ENCODE data around the gene RFTN1. TPM values are rescaled to one million over a fixed set of nuclear protein-coding genes. Genes with fewer than 3 reads are reported as not detected.

RFTN1 gene
- total and polyA plus RNA-seq, 9 of the 15 experiments (the other 6 are each of a cell fraction or from before 2014, with no cell fraction given): 0.08 to 0.51 (median 0.11) TPM; not detected in 6

GRCh38 chr3:16432714-16433113, 80.8 kb downstream of the RFTN1 start:
- in situ Hi-C loops (cut with MboI): no loop called here
- Histone ChIP-seq H3K9ac (ENCODE audit: insufficient read depth in 1 of 2, low read depth in 2 of 2, low read length in 2 of 2) (no peak overlapping the region), H3K27ac (ENCODE audit: extremely low read depth, low read depth, low read length) (no peak overlapping the region), H4K20me1 (replicated peaks; ENCODE audit: control insufficient read depth, insufficient read depth, low read length) (no peaks in the 10 kb centered on the region), H3K4me1 (replicated peaks in 1 of 2; ENCODE audit: control insufficient read depth in 2 of 2, insufficient read depth in 2 of 2, low read length in 2 of 2) (no peaks in the 10 kb centered on the region), H3K4me2 (ENCODE audit: insufficient read depth, low read length) (no peak overlapping the region), H2AFZ (ENCODE audit: low read depth, low read length) (no peak overlapping the region), H3K36me3 (ENCODE audit: control insufficient read depth, insufficient read depth, low read length) (no peaks in the 10 kb centered on the region), H3K79me2 (ENCODE audit: control insufficient read depth, insufficient read depth, low read length) (no peaks in the 10 kb centered on the region), H3K27me3 (ENCODE audit: control insufficient read depth in 2 of 2, insufficient read depth in 2 of 2, low read length in 2 of 2) (peaks cover 15 to 16% of the 10 kb centered on the region in 2 experiments), H3K9me1 (ENCODE audit: control insufficient read depth, insufficient read depth, low read length) (no peaks in the 10 kb centered on the region), H3K4me3 (no peak overlapping the region), H3K9me3 (replicated peaks; ENCODE audit: control insufficient read depth, insufficient read depth, low read depth, low read length) (no peaks in the 10 kb centered on the region)
- no peak for ATAC-seq
- no peak for FAIRE-seq
- 5% methylated on average over 3 of the region's 3 CpGs for WGBS (ENCODE audit: insufficient coverage, low coverage, missing lambda C conversion rate)
- intact Hi-C loops (cut with micrococcal nuclease): no loop called here
- BruUV-seq (replicated peaks): no TSS peak
- no peak for DNase-seq (ENCODE audit: extremely low read depth in 1 of 4, low spot score in 3 of 4)
- TF ChIP-seq DACH1 (IDR thresholded peaks at IDR 0.05; ENCODE audit: partially characterized antibody): no peak
- TF ChIP-seq, protein P1, sequence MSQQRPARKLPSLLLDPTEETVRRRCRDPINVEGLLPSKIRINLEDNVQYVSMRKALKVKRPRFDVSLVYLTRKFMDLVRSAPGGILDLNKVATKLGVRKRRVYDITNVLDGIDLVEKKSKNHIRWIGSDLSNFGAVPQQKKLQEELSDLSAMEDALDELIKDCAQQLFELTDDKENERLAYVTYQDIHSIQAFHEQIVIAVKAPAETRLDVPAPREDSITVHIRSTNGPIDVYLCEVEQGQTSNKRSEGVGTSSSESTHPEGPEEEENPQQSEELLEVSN (IDR thresholded peaks at IDR 0.05; ENCODE audit: borderline replicate concordance in 1 of 2, extremely low read depth in 1 of 2, insufficient read depth in 1 of 2, insufficient read length in 1 of 2, low read depth in 1 of 2, low read length in 1 of 2, poor library complexity in 1 of 2, severe bottlenecking in 1 of 2): no peak
- no peak for TF ChIP-seq TFAM (CRISPR knock-in tag; conservative IDR thresholded peaks at IDR 0.05)
- no peak for TF ChIP-seq NBN (IDR thresholded peaks at IDR 0.05; ENCODE audit: low read depth)
- no peak for TF ChIP-seq KLF6 (CRISPR knock-in tag; IDR thresholded peaks at IDR 0.05; ENCODE audit: borderline replicate concordance)
- no peak for TF ChIP-seq PPARD (CRISPR knock-in tag; IDR thresholded peaks at IDR 0.05)
- TF ChIP-seq ZFPM2 (CRISPR knock-in tag; IDR thresholded peaks at IDR 0.05): no peak
- no peak for TF ChIP-seq PTBP1 (IDR thresholded peaks at IDR 0.05; ENCODE audit: low read depth, low read length)
- no peak for TF ChIP-seq XRCC5 (IDR thresholded peaks at IDR 0.05; ENCODE audit: low read depth, low read length)
- TF ChIP-seq ZNF12 (CRISPR knock-in tag; IDR thresholded peaks at IDR 0.05): no peak
- TF ChIP-seq, protein P2, sequence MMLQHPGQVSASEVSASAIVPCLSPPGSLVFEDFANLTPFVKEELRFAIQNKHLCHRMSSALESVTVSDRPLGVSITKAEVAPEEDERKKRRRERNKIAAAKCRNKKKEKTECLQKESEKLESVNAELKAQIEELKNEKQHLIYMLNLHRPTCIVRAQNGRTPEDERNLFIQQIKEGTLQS (IDR thresholded peaks at IDR 0.05): no peak
- TF ChIP-seq, protein P2 (CRISPR knock-in tag; conservative IDR thresholded peaks at IDR 0.05): no peak
- no peak for TF ChIP-seq MCM5 (IDR thresholded peaks at IDR 0.05; ENCODE audit: low read depth)
- TF ChIP-seq NR3C1 (CRISPR knock-in tag; IDR thresholded peaks at IDR 0.05): no peak
- TF ChIP-seq, protein P3, sequence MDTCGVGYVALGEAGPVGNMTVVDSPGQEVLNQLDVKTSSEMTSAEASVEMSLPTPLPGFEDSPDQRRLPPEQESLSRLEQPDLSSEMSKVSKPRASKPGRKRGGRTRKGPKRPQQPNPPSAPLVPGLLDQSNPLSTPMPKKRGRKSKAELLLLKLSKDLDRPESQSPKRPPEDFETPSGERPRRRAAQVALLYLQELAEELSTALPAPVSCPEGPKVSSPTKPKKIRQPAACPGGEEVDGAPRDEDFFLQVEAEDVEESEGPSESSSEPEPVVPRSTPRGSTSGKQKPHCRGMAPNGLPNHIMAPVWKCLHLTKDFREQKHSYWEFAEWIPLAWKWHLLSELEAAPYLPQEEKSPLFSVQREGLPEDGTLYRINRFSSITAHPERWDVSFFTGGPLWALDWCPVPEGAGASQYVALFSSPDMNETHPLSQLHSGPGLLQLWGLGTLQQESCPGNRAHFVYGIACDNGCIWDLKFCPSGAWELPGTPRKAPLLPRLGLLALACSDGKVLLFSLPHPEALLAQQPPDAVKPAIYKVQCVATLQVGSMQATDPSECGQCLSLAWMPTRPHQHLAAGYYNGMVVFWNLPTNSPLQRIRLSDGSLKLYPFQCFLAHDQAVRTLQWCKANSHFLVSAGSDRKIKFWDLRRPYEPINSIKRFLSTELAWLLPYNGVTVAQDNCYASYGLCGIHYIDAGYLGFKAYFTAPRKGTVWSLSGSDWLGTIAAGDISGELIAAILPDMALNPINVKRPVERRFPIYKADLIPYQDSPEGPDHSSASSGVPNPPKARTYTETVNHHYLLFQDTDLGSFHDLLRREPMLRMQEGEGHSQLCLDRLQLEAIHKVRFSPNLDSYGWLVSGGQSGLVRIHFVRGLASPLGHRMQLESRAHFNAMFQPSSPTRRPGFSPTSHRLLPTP (IDR thresholded peaks at IDR 0.05; ENCODE audit: borderline replicate concordance, extremely low read depth, insufficient read length): no peak
- POLR2A ChIA-PET: no interaction called here
- CTCF ChIA-PET (ENCODE audit: low intra/inter-chr PET ratio): no interaction called here
